Cardiac muscle cell (in vitro differentiated cells and primary cell): ENCODE results near the gene SMYD3. TPM values are rescaled to one million over a fixed set of nuclear protein-coding genes. Genes with fewer than 3 reads are reported as not detected.

ENCODE experiments used
- DNase-seq, 2 donors: peaks; one replicate each; pipeline versions ENCODE4 v3.0.0 to v3.0.0-alpha.2; 2010 to 2017; ENCODE audit warnings: low read depth in 1 of 2, low spot score in 1 of 2
- H3K27ac ChIP-seq: fragments of 200-600 bp; sonication (generic); 2 replicates; pipeline ENCODE4 v1.5.1; 2016
- H3K27me3 ChIP-seq: fragments of 200-600 bp; sonication (generic); 2 replicates; pipeline ENCODE4 v1.6.0; 2016; ENCODE audit warnings: control low read depth
- H3K36me3 ChIP-seq: fragments of 200-600 bp; sonication (generic); 2 replicates; pipeline ENCODE4 v1.5.1; 2016; ENCODE audit warnings: control low read depth
- H3K4me1 ChIP-seq: fragments of 200-600 bp; sonication (generic); 2 replicates; pipeline ENCODE4 v1.8.1; 2017; ENCODE audit warnings: low read depth, mild to moderate bottlenecking, mixed run types
- H3K4me3 ChIP-seq: fragments of 200-600 bp; sonication (generic); 2 replicates; pipeline ENCODE4 v1.5.1; 2016; ENCODE audit warnings: mild to moderate bottlenecking
- H3K9me3 ChIP-seq: fragments of 200-600 bp; sonication (generic); 2 replicates; pipeline ENCODE4 v1.5.1; 2017; ENCODE audit warnings: low read depth, mild to moderate bottlenecking, control low read depth
- CTCF ChIP-seq: IDR thresholded peaks from 2 replicates; pipeline ENCODE4 v1.5.1; 2012; ENCODE audit warnings: low read depth, mild to moderate bottlenecking, low read length
- polyA plus RNA-seq: library from polyadenylated mRNA; unstranded; fragments of >200 nt; fragmentation: Nextera tagmentation; extraction: Ambion mirVana; gene quantifications from 2 replicates; pipeline ENCODE4 v1.2.1, GENCODE V29; 2016
- total RNA-seq: library from RNA; depleted of rRNA; stranded (reverse); fragments of >200 nt; gene quantifications from 2 replicates; pipeline ENCODE4 v1.2.3, GENCODE V29; 2016

The SMYD3 gene
- total and polyA plus RNA-seq, 2 experiments from 2014 or later: 47.2 to 50.8 TPM

- H3K9me3 ChIP-seq: no peaks in the 10 kb centered on the region
- no peak for TF ChIP-seq CTCF
- H3K27ac ChIP-seq: no peak overlapping the region
- H3K36me3 ChIP-seq: no peaks in the 10 kb centered on the region
- no peaks in the 10 kb centered on the region for H3K4me1 ChIP-seq
- H3K4me3 ChIP-seq: no peak overlapping the region
- DNase-seq: no peak
- no peaks in the 10 kb centered on the region for H3K27me3 ChIP-seq
Measured at GRCh38 chr1:246390855-246391254, 116.2 kb downstream of the SMYD3 start.

- no peak for TF ChIP-seq CTCF
- Histone ChIP-seq H3K4me1 (no peaks in the 10 kb centered on the region), H3K27me3 (no peaks in the 10 kb centered on the region), H3K27ac (no peak overlapping the region), H3K36me3 (no peaks in the 10 kb centered on the region), H3K9me3 (no peaks in the 10 kb centered on the region), H3K4me3 (no peak overlapping the region)
- DNase-seq: no peak
Measured at GRCh38 chr1:246384616-246385015, 122.5 kb downstream of the SMYD3 start.

DNA sequence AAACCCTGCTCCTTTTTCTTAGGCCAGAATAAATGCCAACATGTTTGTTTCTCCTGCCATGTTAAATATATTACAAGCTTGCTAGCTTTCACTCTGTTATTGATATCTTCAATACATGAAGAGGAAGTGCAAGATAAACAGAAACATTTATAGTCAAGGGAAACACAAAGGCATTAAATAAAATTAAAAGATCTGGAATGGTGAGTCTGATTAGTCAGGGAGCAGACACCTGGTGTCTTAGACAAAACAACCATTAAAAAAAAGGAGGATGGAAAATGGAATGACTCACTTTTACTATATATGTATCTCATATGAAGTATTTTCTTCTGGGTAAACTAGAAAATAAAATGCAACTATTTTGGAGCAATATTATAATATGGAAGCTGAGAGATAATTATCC lies 123.3 kb downstream of the SMYD3 start:
- H3K9me3 ChIP-seq: no peaks in the 10 kb centered on the region
- TF ChIP-seq CTCF: no peak
- DNase-seq: no peak
- H3K4me3 ChIP-seq: no peak overlapping the region
- no peak overlapping the region for H3K27ac ChIP-seq
- H3K36me3 ChIP-seq: no peaks in the 10 kb centered on the region
- H3K27me3 ChIP-seq: no peaks in the 10 kb centered on the region
- no peaks in the 10 kb centered on the region for H3K4me1 ChIP-seq

GRCh38 chr1:246383239-246383589 lies 123.9 kb downstream of the SMYD3 start:
- Histone ChIP-seq H3K4me1 (no peaks in the 10 kb centered on the region), H3K27me3 (no peaks in the 10 kb centered on the region), H3K9me3 (no peaks in the 10 kb centered on the region), H3K4me3 (no peak overlapping the region), H3K36me3 (no peaks in the 10 kb centered on the region), H3K27ac (no peak overlapping the region)
- no peak for TF ChIP-seq CTCF
- DNase-seq: no peak

- H3K27me3 ChIP-seq: no peaks in the 10 kb centered on the region
- H3K4me1 ChIP-seq: no peaks in the 10 kb centered on the region
- H3K36me3 ChIP-seq: no peaks in the 10 kb centered on the region
- H3K27ac ChIP-seq: no peak overlapping the region
- no peak for DNase-seq
- no peaks in the 10 kb centered on the region for H3K9me3 ChIP-seq
- no peak for TF ChIP-seq CTCF
- H3K4me3 ChIP-seq: no peak overlapping the region
Measured at GRCh38 chr1:246382589-246383238, 124.4 kb downstream of the SMYD3 start.
